LHCN-M2 (cell line): Measurements from ENCODE around the gene ENPP3. TPM values are rescaled to one million over a fixed set of nuclear protein-coding genes. Genes with fewer than 3 reads are reported as not detected.

Source experiments
- DNase-seq: peaks from one replicate; pipeline ENCODE4 v3.0.0-alpha.2; 2012; ENCODE audit warnings: low read depth
- total RNA-seq: library from RNA; depleted of rRNA; stranded (reverse); fragments of >200 nt; gene quantifications from 2 replicates; pipeline ENCODE4 v1.2.3, GENCODE V29; 2014

The ENPP3 gene
- total RNA-seq, 1 experiment from 2014 or later = not detected

DNA sequence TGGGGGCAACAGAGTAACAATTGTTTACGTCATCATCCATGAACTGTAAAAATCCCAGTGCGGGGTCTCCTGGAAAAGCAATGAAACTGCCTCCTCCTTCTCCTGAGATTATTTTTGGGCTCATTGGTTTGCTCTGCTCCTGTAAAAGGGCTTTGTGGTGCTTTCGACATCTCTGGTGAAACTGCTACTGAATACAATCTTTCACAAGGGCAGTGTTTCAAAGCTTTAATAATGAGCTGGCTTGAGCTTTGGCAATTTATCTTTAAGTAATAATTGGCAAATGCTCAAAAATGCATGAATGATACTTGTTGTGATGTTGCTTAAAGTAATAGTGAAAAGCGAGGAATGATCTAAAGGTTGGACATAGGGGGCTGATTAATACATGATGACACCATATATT lies 127.2 kb downstream of the ENPP3 start:
- DNase-seq = peak; percentile 24

DNA sequence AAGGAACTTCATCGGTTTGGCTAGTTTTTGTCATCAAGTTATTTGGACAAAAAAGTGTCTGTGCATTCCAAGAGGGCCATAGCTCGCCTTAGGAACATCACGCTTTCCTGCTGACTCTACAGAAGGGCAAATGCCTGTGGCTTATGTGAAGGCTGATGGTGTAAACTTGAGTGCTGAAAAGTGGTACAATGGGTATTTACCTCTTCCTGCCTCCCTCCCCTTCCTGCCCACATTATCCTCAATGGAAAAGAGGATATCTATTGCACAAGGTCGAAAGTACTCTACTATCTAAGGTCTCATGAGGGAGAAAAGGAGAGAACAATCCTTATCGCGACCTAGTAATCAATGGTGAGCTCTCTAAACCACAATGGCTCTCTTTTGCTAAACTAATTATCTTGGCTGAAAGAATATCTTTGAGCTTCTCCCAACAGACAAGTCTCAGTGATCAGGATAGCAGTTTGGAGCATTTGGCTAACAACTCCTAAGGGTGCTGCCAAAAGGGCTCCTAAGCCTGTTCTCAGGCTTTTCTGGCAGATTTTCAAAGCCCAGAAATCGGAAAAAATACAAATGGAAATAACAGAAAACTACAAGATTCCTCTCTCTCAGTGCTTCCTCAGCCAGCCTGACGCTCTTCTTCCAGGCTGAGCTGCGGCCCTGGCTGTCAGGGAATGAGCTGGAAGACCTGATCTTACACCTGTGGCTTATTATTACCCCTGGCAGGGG lies 128.1 kb downstream of the ENPP3 start:
- DNase-seq = peak; percentile 88

DNA sequence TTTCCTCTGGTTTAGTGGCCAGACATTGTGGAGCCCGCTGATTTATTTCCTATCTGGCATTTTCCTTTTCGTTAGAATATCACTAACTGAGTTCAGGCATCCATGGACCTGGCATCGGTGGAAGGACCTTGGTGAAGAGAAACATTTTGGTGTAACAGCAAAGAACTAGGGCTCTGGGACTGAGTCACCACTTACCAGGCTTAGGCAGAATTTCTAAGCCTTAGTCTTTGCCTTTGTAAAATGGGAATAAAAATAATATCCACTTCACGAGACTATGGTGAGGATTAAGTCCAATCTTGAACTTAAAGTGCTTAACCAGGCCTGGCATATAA lies 128.7 kb downstream of the ENPP3 start:
- no peak for DNase-seq

DNA sequence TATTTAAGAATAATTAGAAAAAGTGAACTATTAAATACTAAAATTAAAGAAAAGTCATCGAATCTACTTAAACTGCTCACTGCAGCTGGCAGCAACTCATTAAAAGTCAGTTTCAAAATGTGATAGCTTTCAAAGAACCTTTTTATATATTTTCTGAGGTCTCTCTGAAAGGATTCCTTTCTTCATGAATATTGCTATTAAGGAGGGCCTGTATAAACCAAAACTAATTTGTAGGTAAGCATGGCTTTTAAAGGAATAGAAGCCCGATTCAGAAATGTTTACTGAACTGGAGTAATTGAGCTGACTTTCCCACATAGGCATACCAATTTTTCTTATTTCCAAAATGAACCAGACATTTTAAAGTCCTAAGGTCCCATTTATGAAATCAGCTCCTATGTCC lies 129.5 kb downstream of the ENPP3 start:
- no peak for DNase-seq

DNA sequence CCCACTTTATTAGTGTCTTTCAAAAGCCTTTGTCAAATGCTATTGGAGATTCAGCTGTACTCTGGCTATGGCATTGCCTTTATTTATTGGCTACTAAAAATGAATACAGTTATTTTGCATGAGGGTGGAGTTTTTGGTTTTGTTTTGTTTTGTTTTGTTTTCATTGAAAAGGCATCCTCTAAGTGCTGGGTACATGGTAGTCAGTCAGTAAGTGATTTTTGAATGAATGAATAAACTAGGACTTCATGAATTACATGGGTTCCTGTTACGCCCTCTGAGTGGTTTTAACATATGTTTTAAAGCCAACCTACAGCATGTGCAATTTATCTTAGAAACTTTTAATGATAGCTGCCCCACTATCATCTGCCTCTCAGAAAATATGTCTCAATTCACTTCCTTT lies 131.9 kb downstream of the ENPP3 start:
- no peak for DNase-seq

DNA sequence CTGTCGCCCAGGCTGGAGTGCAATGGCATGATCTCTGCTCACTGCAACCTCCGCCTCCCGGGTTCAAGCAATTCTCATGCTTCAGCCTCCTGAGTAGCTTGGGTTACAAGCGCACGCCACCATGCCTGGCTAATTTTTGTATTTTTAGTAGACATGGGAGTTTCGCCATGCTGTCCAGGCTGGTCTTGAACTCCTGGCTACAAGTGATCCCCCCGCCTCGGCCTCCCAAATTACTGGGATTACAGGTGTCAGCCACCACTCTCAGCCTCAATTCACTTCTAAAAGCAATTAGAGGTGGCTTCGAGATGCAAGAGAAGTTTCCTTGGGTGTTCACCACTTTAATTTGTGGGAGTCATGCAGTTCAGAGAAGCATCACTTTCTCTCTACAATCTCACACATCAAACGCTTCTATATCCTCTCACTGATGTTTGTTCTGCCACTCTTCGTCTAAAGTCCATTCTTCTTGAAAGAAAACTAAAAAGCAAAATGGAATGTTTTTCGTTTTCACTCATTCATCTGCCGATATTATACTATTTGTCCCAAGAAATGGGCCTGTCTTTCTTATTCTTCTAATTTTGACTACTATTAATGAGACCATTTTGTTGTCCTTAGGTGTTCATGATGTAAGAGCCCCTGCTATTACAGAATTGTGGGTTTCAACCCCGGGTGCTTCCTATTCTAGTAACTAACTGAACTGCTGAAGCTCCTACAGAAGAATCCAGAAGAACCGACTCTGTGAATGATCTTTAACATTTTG lies 132.5 kb downstream of the ENPP3 start:
- no peak for DNase-seq

DNA sequence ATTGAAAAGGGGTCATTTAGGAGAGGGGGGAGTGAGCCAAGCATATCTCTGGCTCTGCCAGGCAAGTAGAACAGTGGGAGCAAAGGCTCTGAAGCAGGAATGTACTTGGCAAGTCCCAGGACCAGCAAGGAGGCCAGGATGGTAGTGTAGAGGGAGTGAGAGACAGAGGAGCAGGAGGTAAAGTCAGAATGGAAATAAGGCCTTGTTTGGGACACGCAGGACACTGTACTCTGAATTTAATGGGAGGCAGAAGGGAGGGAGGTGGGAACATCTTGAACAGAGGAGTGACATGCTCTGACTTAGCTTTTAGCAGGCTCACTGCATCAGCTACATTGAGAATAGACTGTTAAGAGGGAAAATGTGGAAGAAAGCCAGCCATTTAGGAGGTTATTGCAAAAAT lies 133.7 kb downstream of the ENPP3 start:
- DNase-seq = no peak

DNA sequence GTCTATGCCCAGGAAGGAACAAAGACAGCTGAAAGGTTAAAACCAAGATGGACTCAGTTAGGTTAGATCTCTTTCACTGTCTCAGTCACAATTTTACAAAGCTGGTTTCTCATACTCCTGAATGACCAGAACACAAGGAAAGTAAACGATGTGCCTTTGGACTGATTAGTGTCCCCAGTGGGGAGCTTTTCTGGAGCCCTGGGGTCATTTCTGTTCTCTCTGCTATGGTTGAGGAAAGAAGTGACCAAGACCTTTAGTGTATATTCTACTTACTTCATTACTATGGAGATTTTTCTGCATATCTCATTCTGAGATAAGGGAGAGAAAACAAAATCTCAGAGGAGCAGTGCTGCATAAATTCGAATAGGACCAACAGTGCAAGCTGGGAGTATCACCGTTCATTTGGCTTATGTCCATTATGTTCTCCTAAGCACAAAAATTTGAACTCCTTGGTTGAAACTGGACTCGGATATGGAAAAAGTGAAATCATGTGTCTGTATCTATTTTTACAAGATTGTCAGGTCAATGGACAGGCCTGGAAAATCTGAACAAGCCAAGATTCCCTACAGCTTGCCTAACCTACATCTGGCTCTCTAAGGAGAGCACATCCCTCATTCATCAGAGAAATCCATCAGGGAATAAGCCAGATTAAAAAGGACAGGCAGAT lies 136.3 kb downstream of the ENPP3 start:
- no peak for DNase-seq

DNA sequence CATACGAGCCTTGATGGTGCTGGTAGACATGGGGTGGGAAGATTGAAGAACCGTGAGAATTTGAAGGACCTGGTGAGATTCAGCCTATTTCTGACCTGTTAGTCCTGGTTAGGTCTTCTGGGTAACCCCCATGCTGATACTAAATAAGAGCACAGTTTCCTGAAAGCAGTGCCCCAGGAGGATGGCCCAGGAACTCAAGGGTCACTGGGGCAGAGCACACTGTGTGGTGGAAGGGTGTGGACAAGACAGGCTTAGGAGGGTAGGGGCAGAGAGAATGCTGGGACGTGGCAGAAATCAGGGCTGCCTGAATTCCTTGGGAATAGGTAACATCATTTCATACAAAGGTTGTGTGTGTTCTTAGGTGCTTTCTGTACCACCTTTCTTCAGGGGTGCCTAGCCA lies 138.8 kb downstream of the ENPP3 start:
- no peak for DNase-seq

DNA sequence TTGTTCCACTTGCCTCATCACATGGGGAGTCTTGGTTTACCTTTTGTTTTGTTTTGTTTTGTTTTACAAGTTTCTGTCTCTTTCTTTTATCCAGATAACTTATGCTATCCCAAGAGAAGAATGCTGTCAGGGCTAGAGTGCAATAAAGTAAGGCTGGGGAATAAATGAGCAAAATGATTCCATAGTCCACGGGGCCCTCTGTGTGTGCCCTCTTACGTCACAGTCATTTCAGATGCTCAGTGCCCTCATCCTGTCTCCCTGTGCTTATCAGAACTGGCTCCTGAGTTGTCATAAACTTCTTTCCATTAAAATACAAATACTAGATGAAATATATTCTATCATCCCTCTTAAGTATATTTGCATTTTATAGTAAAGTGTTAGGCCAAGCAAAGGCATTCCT lies 139.9 kb downstream of the ENPP3 start:
- DNase-seq = no peak

DNA sequence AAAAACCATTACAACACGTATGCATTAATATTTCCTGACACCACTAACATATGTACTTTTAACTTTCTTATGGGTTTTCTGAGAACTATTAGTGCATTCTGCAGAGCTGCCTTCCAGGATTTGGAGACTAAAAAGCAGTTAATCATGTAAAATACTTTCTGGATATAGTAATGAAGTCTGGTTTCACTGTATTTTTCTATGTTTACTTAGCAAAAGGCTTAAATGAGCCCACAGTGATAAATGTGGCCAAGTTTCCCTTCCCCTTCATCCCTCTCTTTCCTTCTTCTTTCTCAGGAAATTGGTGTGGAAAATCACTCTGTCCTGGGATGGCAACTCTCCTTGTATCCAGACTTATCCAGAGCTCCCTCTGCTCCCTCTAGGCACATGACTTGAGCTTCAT lies 141.1 kb downstream of the ENPP3 start:
- no peak for DNase-seq

DNA sequence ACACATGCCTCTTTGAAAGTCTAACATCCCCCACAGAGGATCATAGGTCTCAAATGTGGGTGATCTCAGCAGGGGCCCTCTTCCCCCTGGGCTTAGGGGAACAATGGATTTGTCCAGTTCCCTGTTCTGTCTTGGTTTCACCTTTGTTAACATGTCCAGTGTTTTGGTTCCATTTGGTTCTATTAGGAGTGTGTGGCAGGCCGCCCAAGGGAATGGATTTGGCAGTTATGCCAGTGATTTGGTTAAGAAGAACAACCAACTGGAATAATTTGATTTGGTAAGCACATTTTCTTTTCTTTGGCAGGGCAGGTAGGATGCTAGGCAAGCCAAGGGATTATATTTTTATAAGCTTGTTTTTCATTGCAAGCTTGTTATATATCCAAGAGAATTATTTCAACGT lies 142.2 kb downstream of the ENPP3 start:
- no peak for DNase-seq

DNA sequence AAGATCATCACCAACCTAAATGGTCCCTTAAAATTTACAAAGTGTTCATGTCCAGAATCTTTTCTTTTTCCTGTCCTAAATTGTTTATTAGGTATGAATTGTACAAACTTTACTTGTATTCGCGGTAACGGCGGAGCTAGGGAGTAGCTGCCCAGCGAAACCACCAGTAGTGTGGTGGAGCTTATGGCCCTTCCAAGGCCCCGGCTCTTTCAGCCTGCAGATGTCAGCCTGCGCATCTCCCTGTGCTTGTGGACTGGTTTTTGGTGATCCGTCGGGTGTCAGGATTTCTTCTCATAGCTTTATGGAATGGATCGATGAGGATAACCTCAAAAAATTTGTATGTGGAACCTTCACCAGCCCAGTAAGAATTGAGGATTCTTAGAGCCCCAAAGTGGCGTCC lies 143.5 kb downstream of the ENPP3 start:
- no peak for DNase-seq

DNA sequence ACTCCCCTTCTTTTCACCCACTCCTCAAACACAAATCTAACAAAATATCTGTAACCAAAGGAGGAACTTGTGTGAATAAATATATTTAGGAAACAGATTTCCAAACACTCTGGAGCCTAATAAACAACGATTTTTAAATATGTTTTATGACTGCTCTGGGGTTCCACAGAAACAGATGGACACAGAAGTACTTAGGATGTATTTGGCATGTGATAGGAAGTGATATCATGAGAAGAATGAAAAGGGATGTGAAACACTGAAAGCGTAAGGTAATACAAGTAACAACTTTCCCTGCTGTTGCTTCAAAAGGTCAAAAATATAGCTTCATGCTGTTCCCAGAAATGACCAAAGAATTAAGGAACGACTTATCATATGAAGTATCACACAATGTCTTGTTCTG lies 144.6 kb downstream of the ENPP3 start:
- DNase-seq = no peak

DNA sequence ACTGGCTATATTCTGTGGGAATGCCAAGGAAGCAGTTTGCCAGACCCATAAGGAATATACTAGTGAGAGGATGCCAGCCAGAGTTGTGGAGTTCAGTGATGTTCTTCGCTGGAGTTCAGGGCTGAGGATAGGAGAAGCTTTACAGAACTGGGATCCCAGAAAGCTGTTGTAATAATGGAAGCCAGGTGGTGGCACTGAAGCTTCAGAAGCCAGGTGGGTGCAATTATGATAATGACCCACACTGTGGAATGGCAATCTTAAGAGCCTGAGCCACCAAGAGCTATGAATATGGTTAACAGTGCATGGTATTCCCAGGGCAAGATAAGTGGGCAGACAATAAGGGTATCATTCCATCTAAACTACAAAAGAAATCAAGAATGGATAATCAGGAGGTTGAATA lies 145.7 kb downstream of the ENPP3 start:
- DNase-seq = no peak

DNA sequence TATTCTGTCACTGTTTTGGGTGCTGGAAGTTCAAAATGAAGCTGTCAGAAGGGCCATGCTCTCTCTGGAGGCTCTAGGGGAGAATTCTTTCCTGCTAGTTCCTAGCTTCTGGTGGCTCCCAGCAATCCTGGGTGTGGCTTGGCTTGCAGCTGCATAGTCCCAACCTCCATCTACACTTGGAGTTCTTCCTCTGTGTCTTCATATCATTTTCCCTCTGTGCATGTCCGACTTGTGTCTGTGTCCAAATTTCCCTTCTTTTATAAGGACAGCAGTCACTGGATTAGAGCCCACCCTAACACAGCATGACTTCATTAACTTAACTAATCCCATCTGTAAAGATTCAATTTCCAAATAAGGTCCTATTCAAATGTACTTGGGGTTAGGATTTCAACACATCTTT lies 147.5 kb downstream of the ENPP3 start:
- DNase-seq = no peak

DNA sequence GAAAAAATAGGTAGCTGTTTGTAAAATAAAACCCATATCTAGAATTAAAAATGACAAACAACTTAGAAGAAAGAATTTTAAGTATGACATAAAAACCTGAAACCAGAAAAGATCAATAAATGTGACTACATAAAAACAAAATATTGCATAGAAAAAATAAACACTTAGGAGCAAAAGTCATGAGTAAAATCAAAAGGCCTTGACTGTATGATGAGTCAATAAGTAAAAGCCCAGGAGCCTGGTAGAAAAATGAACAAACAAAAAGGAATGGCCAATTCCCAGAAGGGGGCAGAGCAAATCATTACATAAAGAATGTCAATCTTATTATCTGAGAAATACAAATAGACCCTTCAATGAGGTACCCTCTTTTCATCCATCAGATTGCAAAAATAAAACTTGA lies 150.0 kb downstream of the ENPP3 start:
- peak; percentile 46 for DNase-seq

DNA sequence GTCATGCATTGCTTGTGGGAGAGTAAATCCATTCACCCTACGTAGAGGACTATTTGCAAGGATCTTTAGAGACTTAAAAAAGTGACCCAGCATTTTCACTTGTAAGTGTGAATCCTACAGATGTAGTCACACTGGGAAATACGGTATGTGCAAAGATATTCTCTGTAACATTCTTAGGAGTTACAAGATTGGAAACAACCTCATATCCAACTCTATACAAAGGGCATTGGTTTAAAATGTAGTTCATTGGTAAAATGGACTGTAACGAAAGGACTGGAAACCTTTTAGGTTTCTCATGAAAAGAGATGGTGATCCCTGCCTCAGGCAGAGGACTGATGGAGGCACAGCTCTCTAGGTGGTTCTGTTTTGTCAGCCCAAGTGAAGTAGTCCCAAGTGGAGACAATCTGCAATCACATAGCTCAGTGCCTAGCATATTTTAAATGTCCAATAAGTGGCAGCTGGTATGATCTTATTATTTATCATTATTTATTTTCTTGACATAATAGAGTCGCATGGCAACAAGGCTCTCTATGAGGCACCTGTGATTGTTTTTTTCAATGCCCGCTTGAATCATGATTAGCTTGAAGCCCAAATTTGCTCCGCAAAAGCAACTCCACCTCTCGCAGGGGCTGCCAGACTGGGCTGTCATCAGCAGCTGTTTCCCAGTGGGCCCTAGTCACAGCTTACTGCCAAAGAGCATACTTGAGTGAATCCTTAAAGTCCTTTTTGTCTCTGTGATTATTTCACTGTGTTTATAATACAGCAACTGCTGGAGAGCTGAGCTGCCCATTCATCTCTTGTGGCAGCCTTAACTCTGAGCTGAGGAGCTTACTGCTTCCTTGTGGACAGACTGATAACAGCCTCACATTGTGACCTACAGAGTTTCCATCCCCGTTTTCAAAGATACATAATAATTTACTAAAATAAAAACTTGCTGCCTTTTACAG lies 150.9 kb downstream of the ENPP3 start:
- DNase-seq = peak; percentile 92

DNA sequence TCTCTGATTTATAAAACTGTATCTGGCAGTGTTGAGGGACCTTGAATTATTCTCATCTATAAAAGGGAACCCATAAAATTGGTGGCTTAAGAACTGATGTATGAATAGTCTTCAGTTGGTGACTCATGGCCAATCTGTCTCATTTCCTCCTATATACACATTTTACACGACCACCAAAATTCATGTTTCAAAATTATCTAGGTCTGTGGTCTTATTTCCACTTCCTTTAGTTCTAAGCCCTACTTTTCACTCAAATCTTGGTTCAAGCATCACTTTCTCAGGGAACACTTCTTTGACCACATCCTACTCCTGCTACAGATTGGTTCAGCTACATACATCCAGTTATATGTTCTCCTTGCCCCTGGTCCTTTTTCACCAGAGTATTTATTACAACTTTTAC lies 152.1 kb downstream of the ENPP3 start:
- peak; percentile 37 for DNase-seq

DNA sequence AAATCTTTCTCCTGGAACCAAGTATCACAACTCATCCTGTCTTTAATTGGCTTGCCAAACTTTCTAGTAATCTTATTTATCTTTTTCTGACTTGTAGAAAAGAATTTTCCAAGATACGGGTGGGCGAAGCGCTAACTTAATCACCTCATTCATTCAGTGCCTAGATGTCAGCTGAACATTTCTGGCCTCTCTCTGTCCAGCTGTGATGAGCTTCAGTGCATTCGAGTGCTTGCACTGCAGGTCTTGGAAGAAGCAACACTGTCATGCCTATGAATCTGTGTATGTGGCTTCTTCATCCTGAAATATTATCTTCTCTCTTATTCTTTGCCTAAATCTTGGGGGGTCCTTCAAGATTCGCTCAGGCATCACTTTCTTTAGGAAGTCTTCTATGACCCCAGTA lies 154.4 kb downstream of the ENPP3 start:
- DNase-seq = no peak

DNA sequence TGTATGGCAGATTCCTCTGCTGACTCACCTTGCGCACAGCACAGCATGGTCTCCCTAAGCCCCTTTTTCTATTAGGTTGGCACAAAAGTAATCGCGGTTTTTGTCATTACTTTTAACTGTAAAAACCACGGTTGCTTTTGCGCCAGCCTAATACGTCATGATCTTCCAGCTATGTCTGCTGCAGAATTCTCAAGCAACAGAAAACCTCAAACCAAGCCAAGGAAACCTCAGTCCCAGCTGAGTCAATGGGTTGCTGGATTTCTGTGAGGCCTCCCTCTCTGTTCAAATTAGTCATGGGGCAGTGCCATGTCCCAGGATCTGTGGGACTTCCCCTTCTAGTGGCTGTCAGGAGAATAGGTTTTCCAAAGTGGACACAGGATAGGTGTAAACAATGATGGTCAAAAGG lies 155.0 kb downstream of the ENPP3 start:
- DNase-seq = peak; percentile 50

DNA sequence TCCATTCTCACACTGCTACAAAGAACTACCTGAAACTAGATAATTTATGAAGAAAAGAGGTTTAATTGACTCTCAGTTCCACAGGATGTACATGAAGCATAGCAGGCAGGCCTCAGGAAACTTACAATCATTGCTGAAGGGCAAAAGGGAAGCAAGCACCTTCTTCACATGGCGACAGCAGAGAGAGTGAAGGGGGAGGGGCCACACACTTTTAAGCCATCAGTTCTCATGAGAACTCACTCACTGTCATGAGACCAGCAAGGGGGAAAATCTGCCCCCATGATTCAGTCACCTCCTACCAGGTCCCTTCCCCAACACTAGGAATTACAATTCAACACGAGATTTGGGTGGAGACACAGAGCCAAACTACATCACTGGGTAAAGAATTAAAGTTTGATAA lies 158.3 kb downstream of the ENPP3 start:
- no peak for DNase-seq
